GM21723 (cell line): ENCODE measurements around the gene PRKCB.
"Not testable (repeated sequence)": the region's sequence is repeated elsewhere in the genome, so short reads cannot be mapped to it uniquely, and the experiment has no call there.

ENCODE experiments used
- ATAC-seq: cut with Tn5 transposase; IDR thresholded peaks from one replicate; pipeline ENCODE4 v1.9.1; 2021; ENCODE audit warnings: mild to moderate bottlenecking, moderate library complexity; ENCODE audit not compliant: unreplicated experiment

Gene PRKCB

DNA sequence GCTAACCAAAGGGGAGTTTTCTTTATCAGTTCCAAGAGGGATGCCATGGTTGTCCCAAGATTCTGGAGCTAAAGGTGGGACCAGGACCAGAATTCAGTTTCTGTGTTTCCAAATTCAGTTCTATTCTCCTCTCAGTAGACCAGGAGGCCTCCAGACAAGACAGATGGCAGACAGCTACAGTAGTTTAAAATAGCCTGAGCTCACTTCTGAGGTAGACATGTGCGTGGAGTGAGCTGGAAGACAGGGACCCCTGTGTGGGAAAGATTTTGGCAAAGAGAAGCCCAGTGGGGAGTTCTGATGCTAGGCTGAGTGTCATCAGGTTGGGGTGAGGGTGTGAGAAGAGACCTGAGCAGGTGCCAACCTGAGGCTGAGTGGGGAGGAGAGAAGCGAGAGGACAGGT is 95.4 kb downstream of the PRKCB start:
- ATAC-seq: no peak

DNA sequence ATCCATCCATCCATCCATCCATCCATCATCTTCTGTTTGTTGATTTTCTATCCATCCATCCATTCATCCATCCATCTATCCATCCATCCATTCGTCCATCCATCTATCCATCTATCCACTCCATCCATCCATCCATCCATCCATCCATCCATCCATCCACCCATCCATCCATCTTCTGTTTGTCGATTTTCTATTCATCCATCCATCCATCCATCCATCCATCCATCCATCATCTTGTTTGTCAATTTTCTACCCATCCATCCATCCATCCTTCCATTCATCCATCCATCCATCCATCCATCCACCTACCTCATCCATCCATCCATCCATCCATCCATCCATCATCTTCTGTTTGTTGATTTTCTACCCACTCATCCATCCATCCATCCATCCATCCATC is 97.9 kb downstream of the PRKCB start:
- ATAC-seq: not testable (repeated sequence)

DNA sequence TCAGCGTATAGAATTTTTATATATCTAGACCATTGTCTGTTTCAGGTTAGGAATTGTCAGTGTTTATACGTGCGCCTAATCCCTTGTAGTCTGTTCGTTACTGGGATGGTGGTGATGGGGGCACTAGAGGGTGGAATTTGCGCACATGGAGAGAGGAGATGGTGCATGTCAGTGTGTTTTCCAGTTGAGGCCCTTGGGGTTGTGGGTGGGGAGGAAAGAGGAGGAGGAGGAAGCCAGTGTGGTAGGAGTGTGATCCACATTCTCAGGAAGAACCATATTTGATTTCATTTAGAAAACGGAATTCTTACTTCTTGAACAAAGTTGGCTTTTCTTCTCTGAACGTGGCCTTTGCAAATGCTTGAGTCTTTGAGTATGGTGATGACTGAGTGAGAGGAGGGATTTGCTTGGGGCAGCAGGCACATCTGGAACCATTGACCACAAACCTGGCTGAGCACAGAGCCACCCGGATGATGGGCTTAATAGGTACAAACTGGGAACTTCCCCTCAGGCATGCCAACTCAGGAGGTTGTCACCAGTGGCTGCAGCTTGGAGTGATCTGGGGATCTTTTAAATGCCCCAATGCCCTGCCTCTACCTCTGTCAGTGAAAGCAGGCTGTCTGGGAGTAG is 98.9 kb downstream of the PRKCB start:
- ATAC-seq: no peak

DNA sequence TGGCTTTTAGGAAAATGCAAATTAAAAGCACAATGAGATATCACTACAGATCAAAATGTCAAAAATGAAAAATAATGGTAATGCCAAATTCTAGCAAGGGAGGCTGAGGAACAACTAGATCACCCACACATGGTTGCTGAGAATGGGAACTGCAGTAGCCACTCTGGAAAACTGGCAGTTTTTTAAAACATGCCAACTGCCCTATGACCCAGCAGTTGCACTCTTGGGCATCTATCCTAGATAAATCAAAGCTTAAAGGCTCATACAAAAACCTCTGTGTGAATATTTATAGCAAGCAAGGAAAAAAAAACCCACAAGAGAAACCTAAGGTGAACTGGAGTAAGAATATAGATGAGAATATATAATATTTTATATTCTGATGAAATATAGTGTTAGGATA is 104.3 kb downstream of the PRKCB start:
- ATAC-seq: no peak

DNA sequence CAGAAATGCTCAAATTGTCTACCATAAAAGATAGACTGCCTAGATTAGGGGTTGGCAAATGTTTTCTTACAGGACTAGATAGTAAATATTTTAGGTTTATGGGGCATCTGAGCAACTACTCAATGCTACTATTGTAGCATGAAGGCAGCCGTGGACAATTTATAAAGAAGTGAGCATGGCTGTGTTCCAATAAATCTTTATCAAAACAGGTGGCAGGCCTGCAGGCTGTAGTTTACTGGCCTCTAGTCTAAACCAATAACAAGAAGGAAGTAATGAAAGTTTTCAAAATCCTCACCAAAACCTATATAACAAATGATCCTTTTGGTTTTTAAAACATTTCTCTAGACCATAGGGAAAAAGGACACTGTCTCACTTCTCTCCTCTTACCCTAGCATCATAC is 105.2 kb downstream of the PRKCB start:
- no peak for ATAC-seq

DNA sequence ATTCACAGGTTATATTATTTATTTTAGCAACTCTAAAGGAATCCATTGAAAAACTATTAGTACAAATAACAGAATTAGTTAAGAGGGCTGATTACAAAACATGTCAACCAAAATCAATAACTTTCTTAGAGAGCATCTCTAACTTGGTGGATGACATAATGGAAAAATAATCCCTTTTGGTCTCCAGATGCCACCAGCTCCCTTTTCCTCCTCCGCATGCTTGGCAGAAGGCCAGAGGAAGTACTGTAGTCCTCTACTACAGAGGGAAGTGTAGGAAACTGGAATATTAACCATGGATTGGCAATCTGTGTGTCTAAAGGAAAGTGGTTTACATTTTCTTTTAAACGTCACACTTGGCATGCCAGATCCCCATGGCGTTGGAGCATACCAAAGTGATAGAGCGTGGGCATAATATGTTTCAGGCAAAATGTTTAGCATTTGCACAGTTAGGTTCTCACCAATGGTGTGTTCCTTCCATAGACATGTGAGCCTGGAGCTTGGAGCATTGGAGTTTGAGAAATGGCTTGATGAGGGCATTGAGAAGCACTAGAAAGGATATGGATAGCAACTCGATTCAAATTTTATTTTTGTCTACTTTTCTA is 106.3 kb downstream of the PRKCB start:
- no peak for ATAC-seq

DNA sequence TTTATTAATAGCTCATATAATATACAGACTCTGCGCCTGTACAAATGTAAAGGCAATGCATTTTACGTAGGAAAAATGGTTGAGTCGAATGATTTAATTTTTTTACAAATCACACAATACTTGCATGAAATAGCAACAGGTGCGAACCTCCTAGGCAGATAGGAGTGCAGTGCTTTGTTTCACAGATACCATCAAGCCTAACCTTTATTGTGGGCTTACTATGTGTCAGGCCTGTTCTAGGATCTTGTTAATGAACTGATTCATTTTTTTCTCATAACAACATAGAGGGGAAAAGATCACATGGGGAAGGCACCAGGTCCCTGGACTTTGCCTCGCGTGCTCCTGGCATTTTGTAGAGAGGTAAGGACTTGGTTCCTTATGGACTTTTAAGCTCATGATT is 107.8 kb downstream of the PRKCB start:
- ATAC-seq: no peak

DNA sequence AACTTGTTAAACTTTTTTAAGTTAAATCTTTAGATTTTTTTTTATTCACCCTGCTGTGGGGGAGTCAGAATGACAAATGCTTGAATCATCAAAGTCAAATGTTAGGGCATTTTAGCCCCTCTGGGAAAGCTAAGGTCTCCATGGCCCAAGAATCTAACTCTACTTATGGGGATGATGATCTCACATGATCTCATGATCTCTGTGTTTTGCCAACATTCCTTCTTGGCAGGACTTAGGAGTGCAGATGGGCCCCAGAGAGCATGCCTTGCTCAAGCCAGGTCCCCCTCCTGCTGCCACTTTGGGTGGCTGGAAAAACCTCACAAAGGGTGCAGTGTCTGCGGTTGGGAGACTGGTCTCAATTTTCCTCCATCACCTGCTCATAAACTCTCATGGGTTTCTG is 108.6 kb downstream of the PRKCB start:
- ATAC-seq: no peak

DNA sequence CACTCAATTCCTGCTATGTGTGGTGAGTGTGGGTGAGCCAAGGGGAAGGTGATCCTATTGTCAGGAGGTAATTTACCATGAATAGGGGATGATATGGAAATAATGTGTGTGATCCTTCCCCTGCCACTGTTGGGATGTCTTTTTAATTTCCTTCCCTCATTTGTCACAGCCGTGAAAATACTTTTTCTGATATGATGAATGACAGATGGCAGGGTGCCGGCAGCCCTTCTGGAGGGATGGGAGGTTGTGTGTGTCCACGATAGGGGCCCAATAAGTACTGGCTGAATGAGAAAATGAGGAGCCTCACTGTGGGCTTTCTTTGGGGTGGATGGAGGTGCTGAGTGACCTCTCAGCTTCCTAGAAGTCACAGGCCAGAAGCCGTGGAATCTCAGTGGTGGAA is 109.5 kb downstream of the PRKCB start:
- ATAC-seq: no peak

DNA sequence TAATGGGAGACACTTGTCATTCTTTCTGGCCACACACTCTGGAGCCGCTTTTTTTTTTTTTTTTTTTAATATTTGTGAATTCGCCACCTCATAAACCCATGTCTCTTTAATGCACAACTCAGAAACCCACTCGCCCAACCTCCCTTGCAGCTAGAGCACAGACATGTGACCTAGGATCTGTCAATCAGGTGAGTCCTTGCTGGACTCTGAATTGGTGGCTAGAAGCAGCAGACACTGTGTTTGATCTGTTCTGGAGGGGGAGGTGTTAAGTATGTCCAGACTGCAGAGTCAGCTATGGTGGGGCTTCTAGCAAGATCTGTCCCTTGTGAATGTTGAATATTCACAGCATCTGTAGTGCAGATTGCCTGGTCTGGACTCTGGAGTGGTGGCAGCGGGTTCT is 112.1 kb downstream of the PRKCB start:
- no peak for ATAC-seq

DNA sequence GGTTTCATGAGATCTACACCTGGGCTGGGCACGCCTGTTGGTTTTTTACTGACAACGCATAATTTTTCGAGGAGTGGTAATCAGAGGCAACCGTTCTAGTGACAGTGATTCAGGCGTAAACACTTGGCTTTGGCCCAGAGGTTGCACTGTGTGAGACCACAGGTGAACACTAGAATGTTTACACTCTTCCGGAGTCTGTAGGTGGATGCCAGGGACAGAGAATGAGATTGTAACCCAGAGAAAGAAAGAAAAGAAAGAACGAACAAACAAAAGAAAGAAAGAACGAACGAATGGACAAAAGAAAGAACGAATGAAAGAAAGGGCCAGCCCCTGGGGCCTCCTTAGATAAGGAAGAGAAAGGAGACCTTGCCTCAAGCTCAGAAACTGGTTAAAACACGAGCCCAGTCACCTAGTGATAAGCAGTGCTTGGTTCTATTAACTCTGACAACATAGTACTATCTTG is 113.2 kb downstream of the PRKCB start:
- ATAC-seq: no peak

DNA sequence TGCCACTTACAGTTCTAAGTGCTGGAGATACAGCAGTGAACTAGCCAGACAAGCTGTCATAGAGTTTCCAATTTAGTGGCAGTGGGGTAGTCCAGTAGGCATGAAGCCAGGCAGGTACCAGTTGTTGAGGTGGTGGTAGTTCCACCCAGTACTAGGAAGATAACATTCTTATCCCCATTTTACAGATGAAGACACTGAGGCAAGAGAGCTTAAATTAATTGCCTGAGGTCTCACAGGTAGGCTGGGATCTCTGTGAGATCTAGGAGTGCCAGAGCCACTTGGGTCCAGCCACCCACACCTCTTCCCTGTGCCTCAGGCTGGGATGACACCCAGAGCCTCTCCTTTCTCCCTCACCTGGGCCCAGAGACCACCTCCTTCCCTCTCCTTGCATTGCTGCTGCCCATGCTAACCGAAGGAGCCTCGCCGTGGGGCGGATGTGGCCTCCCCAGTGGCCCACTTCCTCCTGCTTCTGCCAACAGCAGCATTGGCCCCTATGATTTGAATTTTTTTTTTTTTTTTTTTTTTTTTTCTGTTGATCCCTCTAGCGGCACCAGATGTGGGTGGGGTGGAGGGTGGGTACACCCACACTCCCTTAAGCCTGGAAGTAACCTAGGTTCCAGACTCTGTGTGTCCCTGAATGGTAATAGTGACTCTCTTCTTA is 114.0 kb downstream of the PRKCB start:
- ATAC-seq: no peak

DNA sequence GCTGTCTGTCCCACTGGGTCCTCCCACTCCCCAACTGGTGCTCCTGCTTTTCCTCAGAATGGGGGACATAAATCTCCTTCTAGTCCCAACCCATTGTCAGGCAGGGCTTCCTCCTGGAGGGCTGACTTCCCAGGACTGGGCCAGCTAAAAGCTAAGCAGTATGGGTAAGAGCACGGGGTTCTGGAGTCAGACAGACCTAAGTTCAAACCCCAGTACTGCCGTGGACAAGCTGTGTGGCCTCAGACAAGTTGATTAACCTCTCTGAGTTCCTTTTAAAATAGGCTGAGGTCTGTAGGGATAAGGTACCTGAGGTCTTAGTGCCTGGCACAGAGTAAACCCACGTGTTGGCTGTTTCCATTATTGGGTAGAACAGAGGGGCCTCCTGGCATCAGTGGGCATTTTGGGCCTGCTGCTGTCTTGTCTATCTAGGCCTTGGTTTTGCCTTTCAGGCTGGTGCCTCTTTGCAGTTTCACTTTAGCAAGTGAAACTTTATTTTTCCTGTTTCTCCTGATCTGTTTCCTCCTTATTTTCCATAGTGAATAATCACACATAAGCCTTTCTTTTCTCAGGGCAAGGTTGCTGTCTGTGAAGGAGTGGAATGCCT is 114.6 kb downstream of the PRKCB start:
- ATAC-seq: no peak

DNA sequence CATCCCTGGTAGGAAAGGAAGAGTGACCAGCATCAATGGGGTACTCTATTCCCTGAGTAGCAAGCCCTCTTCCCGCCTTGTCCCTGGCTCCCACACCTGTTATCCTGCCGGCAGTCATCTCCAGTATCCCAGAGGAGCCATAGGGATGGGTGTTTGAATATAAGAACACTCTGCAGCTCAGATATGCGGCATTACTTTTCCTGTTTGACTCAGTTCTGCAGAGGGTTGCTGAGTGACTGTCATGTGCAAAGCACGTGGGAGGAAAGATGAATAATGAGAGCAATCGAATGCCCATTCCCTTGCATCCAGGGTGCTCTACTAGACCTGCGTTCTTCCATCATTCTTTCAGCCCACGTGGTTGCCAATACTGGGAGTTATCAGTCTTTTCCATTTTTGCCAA is 115.1 kb downstream of the PRKCB start:
- ATAC-seq: no peak

DNA sequence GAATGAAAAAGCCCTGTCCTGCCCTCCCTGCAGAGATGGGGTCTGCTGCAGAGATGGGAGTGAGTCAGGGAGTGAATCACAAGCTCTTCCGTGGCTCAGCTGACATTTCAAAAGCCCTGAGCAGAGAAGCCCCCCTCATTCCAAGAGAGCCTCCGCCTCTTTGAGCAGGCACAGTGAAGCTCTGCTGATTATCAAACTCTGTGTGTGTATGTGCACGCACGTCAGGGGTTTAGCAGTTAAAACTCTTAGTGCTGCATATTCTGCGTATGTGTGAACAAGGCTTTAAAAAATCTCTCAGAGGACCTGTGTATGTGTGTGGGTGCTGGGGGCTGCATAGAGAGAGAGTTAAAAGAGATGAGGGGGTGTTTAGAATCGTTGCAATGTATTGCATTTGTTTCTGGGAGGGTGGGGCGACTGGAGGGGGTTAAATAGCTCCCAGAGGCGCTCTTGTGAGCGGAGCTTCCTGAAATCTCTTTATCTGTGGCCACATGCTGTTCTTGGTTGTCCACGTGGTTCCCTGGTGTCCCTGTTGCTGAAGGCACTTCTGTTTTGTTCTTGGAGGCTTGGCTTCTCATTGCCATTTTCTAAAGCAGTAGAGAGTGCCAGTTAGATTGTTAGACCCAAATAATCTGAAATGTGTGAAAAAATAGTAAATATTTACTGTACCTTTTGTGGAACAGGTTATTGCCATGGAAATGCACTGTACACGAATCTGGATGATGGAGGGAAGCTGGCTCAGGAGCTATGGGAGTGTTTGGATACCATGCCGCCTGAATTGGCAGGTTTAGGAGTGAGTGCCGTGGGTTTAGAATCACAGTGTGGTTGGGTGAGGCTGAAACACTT is 116.6 kb downstream of the PRKCB start:
- no peak for ATAC-seq

DNA sequence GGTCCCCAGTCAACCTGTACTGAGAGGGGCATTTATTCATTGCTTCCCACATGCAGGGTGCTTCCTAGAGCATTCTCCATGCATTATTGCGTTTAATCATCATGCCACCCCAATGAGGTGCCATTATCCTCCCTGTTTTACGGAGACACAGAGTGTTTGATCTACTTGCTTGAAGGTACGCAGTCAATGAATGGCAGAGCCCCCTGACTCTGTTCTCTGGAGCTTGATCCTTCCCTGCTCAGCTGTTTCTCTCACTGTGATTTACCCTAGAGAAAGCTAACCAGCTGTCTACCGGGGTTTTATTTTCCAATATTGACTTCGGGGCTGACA is 117.2 kb downstream of the PRKCB start:
- no peak for ATAC-seq

DNA sequence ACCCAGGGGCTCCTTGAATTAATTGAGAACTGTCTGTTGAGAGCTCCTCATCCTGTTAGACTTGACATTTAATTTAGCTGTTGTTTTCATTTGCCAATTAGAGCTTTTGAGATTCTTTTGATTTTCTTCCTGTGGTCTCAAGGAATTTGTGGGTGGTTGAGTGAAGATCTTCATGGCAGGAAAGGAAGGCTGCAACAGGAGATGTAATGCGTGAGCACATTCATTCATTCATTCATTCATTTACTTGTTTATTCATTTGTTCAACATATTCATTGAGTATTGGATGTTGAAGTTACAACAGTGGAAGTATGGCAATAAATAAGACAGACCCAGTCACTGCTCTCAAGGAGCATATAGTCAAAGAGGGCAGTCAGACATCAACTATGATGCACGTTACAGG is 117.7 kb downstream of the PRKCB start:
- no peak for ATAC-seq

DNA sequence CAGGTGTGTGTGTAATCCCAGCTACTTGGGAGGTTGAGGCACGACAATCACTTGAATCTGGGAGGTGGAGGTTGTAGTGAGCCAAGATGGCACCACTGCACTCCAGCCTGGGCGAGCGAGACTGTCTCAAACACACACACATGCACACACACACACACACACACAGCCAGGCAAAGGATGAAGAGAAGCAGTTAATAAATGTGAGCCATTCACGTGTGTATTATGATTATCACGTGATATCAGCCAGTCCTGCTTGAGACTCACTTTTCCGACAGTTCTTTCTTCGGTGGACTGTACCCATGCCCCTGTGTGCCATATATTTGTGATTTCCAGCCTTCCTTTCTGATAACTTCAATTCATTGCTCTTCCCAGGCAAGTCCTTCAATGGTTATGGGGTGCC is 119.3 kb downstream of the PRKCB start:
- ATAC-seq: no peak

DNA sequence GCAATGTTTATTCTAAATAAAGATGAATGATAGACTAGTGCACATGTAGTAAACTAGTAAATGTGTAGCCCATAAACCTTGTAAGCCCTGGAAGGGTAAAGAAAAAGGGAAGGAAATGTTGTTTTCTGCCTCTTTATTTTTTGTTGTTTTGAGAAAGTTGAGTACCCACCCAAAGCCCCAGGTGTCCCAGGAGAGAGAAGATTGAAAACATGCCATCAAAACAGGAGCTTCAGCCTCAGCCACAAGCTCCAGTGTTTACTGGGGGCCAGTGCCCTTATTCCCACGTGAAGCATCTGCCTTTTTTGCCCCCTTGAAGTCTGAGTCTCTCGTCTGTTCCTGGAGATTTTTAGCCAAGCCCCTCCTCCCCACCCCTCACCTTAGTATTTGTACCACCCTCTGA is 121.5 kb downstream of the PRKCB start:
- no peak for ATAC-seq

DNA sequence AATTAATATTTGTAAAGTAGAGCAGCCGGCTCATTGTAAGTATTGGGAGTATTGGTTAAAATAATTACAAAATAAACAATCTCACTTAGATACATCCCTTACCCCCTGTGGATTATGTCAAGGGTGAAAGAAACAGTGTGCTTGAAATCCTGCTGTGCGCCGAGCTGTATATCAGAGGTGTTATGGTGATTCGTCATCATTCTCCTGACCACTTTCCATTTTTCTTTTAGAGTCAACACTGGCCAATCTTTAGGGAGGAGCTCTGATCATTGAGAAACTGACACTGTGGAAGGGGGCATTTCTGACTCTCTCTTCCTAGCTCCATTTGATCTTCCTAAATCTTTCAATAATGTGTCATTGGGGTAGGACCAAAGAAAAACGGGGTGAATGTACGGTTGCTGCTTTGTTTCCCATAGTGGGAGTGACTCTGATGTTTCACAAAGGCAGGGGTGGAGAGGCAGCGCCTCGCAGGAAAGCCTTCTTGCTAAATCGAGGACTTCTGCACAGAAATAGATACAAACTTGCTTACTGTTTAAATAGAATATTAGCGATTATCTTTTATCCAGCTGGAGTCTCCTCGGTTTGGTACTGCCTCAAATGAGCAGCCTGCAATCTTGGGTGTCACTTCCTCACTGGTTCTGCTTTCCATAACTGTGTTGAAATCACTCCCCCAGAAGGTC is 123.4 kb downstream of the PRKCB start:
- ATAC-seq: no peak

DNA sequence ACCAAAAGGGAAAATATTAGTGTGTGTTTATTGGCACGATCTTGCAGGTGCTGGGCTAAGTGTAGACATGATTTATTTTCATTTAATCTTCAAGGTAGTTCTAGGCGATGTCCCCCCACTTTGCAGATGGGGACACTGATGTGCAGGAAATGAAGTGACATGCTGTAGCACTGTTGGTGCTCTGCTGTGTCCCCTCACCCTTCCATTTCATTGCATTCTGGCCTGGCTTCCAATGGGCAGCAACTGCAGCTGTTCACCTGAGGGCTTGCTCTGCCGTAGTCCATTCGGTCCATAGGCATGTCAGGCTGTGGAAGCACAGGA is 123.9 kb downstream of the PRKCB start:
- no peak for ATAC-seq
